ENCODE results near the gene ALDH7A1. TPM values are rescaled to one million over a fixed set of nuclear protein-coding genes. Genes with fewer than 3 reads are reported as not detected.

The ALDH7A1 gene
- total RNA-seq, 1 donor from 2014 or later: 119 TPM

GRCh38 chr5:126513703-126514102 lies 81.3 kb downstream of the ALDH7A1 start:
- no peak for DNase-seq (ENCODE audit: low spot score in 2 of 2, unreplicated experiment in 2 of 2)
- Mint-ChIP-seq H3K4me1 (peaks cover 32% of the 10 kb centered on the region), H3K4me3 (no peak overlapping the region), H3K27ac (no peak overlapping the region), H3K27me3 (ENCODE audit: low read depth) (no peaks in the 10 kb centered on the region), H3K9me3 (no peaks in the 10 kb centered on the region), H3K36me3 (no peaks in the 10 kb centered on the region)
- TF ChIP-seq, protein P1, sequence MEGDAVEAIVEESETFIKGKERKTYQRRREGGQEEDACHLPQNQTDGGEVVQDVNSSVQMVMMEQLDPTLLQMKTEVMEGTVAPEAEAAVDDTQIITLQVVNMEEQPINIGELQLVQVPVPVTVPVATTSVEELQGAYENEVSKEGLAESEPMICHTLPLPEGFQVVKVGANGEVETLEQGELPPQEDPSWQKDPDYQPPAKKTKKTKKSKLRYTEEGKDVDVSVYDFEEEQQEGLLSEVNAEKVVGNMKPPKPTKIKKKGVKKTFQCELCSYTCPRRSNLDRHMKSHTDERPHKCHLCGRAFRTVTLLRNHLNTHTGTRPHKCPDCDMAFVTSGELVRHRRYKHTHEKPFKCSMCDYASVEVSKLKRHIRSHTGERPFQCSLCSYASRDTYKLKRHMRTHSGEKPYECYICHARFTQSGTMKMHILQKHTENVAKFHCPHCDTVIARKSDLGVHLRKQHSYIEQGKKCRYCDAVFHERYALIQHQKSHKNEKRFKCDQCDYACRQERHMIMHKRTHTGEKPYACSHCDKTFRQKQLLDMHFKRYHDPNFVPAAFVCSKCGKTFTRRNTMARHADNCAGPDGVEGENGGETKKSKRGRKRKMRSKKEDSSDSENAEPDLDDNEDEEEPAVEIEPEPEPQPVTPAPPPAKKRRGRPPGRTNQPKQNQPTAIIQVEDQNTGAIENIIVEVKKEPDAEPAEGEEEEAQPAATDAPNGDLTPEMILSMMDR (IDR thresholded peaks at IDR 0.05; ENCODE audit: unreplicated experiment): no peak

DNA sequence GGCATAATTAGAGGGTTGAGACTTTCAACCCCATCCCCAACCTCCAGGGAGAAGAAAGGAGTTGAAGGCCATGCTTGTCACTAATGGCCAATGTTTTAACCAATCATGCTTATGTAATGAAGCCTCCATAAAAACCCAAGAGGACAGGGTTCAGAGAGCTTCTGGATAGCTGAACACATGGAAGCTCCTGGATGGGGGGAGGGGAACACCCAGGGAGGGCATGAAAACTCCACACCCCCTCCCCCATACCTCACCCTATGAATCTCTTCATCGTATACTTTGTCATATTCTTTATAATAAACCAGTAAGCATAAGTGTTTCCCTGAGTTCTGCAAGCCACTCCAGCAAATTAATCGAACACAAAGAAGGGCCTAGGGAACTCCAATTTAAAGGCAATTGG lies 81.7 kb downstream of the ALDH7A1 start:
- Mint-ChIP-seq H3K36me3 (no peaks in the 10 kb centered on the region), H3K27ac (no peak overlapping the region), H3K4me3 (no peak overlapping the region), H3K27me3 (ENCODE audit: low read depth) (no peaks in the 10 kb centered on the region), H3K4me1 (peaks cover 29% of the 10 kb centered on the region), H3K9me3 (no peaks in the 10 kb centered on the region)
- TF ChIP-seq, protein P1 (IDR thresholded peaks at IDR 0.05; ENCODE audit: unreplicated experiment): no peak
- DNase-seq (ENCODE audit: low spot score in 2 of 2, unreplicated experiment in 2 of 2): no peak

DNA sequence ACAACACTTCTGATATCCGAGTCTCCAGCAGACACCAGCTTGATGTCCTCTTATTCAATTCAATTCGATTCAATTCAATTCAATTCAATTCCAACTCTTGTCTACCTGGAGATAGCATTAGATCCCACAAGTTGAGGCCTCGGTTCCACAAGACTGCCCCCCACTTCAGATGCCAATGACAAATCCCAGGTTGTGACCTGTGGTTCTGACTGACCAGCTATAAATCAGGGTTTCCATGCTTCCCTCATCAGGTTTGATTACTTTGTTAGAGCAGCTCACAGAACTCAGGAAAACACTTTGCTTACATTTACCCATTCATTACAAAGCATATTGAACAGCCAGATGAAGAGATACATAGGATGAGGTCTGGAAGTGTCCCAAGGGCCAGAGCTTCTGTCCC lies 82.6 kb downstream of the ALDH7A1 start:
- Mint-ChIP-seq H3K27me3 (ENCODE audit: low read depth) (no peaks in the 10 kb centered on the region), H3K4me1 (peaks cover 27% of the 10 kb centered on the region), H3K27ac (no peak overlapping the region), H3K4me3 (no peak overlapping the region), H3K9me3 (no peaks in the 10 kb centered on the region), H3K36me3 (no peaks in the 10 kb centered on the region)
- TF ChIP-seq, protein P1 (IDR thresholded peaks at IDR 0.05; ENCODE audit: unreplicated experiment): no peak
- no peak for DNase-seq (ENCODE audit: low spot score in 2 of 2, unreplicated experiment in 2 of 2)

GRCh38 chr5:126511961-126512360 lies 83.1 kb downstream of the ALDH7A1 start:
- Mint-ChIP-seq H3K9me3 (no peaks in the 10 kb centered on the region), H3K27me3 (ENCODE audit: low read depth) (no peaks in the 10 kb centered on the region), H3K27ac (no peak overlapping the region), H3K4me3 (no peak overlapping the region), H3K4me1 (peaks cover 25% of the 10 kb centered on the region), H3K36me3 (no peaks in the 10 kb centered on the region)
- DNase-seq (ENCODE audit: low spot score in 2 of 2, unreplicated experiment in 2 of 2): no peak
- TF ChIP-seq, protein P1 (IDR thresholded peaks at IDR 0.05; ENCODE audit: unreplicated experiment): no peak

GRCh38 chr5:126509339-126509738 lies 85.7 kb downstream of the ALDH7A1 start:
- no peaks in the 10 kb centered on the region for H3K27me3 Mint-ChIP-seq (ENCODE audit: low read depth)
- H3K36me3 Mint-ChIP-seq: no peaks in the 10 kb centered on the region
- H3K27ac Mint-ChIP-seq: no peak overlapping the region
- no peak for DNase-seq (ENCODE audit: low spot score in 2 of 2, unreplicated experiment in 2 of 2)
- H3K4me3 Mint-ChIP-seq: no peak overlapping the region
- H3K9me3 Mint-ChIP-seq: no peaks in the 10 kb centered on the region
- H3K4me1 Mint-ChIP-seq: peaks cover 2% of the 10 kb centered on the region
- TF ChIP-seq, protein P1 (IDR thresholded peaks at IDR 0.05; ENCODE audit: unreplicated experiment): no peak

DNA sequence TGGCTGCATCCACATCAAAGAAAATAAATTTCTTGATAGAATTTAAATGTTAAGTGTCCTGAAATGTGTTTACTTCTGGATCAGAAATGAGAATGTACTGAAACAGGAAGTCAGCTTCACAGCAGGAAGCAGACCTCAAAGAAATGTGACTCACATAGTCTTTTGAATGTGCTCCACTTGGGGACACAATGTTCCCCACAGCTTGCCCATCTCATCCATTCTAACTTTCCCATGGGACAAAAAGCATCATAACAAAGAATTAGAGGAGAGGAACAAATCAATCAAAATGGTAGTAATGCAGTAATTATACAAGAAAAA lies 86.1 kb downstream of the ALDH7A1 start:
- Mint-ChIP-seq H3K27ac (no peak overlapping the region), H3K27me3 (ENCODE audit: low read depth) (no peaks in the 10 kb centered on the region), H3K4me3 (no peak overlapping the region), H3K36me3 (no peaks in the 10 kb centered on the region), H3K9me3 (no peaks in the 10 kb centered on the region), H3K4me1 (peaks cover 2% of the 10 kb centered on the region)
- TF ChIP-seq, protein P1 (IDR thresholded peaks at IDR 0.05; ENCODE audit: unreplicated experiment): no peak
- no peak for DNase-seq (ENCODE audit: low spot score in 2 of 2, unreplicated experiment in 2 of 2)

All from mesothelial cell of epicardium (in vitro differentiated cells).